Measurements from ENCODE around the gene CTCF.
"Not testable (repeated sequence)": the region's sequence is repeated elsewhere in the genome, so short reads cannot be mapped to it uniquely, and the experiment has no call there.

The CTCF gene

GRCh38 chr16:67562526-67562917 lies at the start of gene CTCF:
TSS of gene CTCF (plus strand) at chr16:67562526. CDS start at chr16:67610833, 48,307 bp downstream.
- peak in 53 of 58 donors; percentile 53 to 94 (median 84) for DNase-seq

- not testable (repeated sequence) for DNase-seq
These were observed 48.4 kb upstream of the CTCF start for GRCh38 chr16:67513892-67514291.

- DNase-seq, result peak in 21 of 58 donors; percentile 6 to 65 (median 32)
These were observed 47.9 kb upstream of the CTCF start for GRCh38 chr16:67514382-67514828.

GRCh38 chr16:67516296-67517154 lies 45.8 kb upstream of the CTCF start:
- DNase-seq, result peak in 3 of 58 donors; percentile 24 to 52 (median 46)

- no peak for DNase-seq
These were observed 45.2 kb upstream of the CTCF start for GRCh38 chr16:67517155-67517445.

- DNase-seq, result no peak
These were observed 44.5 kb upstream of the CTCF start for GRCh38 chr16:67517661-67518423.

- no peak for DNase-seq
These were observed 43.6 kb upstream of the CTCF start for GRCh38 chr16:67518676-67519075.

- DNase-seq, result no peak
These were observed 43.1 kb upstream of the CTCF start for GRCh38 chr16:67519242-67519641.

- peak; percentile 19 to 97 (median 84) for DNase-seq
These were observed 41.1 kb upstream of the CTCF start for GRCh38 chr16:67521095-67521804.

GRCh38 chr16:67525176-67525860 lies 37.0 kb upstream of the CTCF start:
- peak in 1 of 58 donors; percentile 19 for DNase-seq

- no peak for DNase-seq
These were observed 36.1 kb upstream of the CTCF start for GRCh38 chr16:67526149-67526791.

- peak in 41 of 58 donors; percentile 14 to 70 (median 55) for DNase-seq
These were observed 34.0 kb upstream of the CTCF start, which contains the start of gene RIPOR1 for GRCh38 chr16:67528222-67528869. TSS of gene RIPOR1 (plus strand) at chr16:67528829. CDS start at chr16:67538447, 9,618 bp downstream.

- DNase-seq, result peak in 7 of 58 donors; percentile 33 to 67 (median 48)
These were observed 33.3 kb upstream of the CTCF start for GRCh38 chr16:67528870-67529581.

- no peak for DNase-seq
These were observed 32.7 kb upstream of the CTCF start for GRCh38 chr16:67529582-67530012.

GRCh38 chr16:67530013-67530939 lies 32.0 kb upstream of the CTCF start:
- DNase-seq, result peak in 53 of 58 donors; percentile 25 to 81 (median 63)

- DNase-seq, result peak in 7 of 58 donors; percentile 20 to 40 (median 25)
These were observed 31.1 kb upstream of the CTCF start for GRCh38 chr16:67531247-67531646.

GRCh38 chr16:67533024-67533560 lies 29.2 kb upstream of the CTCF start:
- DNase-seq, result no peak

- DNase-seq, result not testable (repeated sequence)
These were observed 28.3 kb upstream of the CTCF start for GRCh38 chr16:67533987-67534386.
